Lung (tissue), 10 donors: ENCODE results near the gene SIK1. TPM values are rescaled to one million over a fixed set of nuclear protein-coding genes. Genes with fewer than 3 reads are reported as not detected.
A peak's percentile ranks its signal among the peaks of the same experiment; 100 is the strongest.
"Not testable (repeated sequence)": the region's sequence is repeated elsewhere in the genome, so short reads cannot be mapped to it uniquely, and the experiment has no call there.

Source experiments
- ATAC-seq: fragments of 200-7000 bp; cut with Tn5 transposase; one replicate; pipeline ENCODE4 v1.9.1; 2020; ENCODE audit warnings: moderate number of reproducible peaks; ENCODE audit not compliant: insufficient read depth, low FRiP score
- DNase-seq, 3 donors: peaks; one replicate each; pipeline ENCODE4 v3.0.0-alpha.2; 2013 to 2017
- H3K27ac ChIP-seq, 2 donors: one replicate each; pipeline ENCODE4 v1.5.1; 2013; ENCODE audit warnings: mild to moderate bottlenecking in 2 of 2, moderate library complexity in 2 of 2, control low read depth in 1 of 2, inconsistent platforms in 1 of 2, low read depth in 1 of 2, low read length in 1 of 2
- H3K27me3 ChIP-seq, 3 donors: one replicate each; pipeline ENCODE4 v1.5.1; 2013; ENCODE audit warnings: low read length in 2 of 3; ENCODE audit not compliant: control insufficient read depth in 3 of 3, insufficient read depth in 3 of 3
- H3K36me3 ChIP-seq, 4 donors: one replicate each; pipeline ENCODE4 v1.5.1; 2013; ENCODE audit warnings: low read length in 4 of 4, mild to moderate bottlenecking in 1 of 4, moderate library complexity in 1 of 4; ENCODE audit not compliant: control insufficient read depth in 4 of 4, insufficient read depth in 4 of 4
- H3K4me1 ChIP-seq, 5 donors: one replicate each; pipeline ENCODE4 v1.5.1; 2013; ENCODE audit warnings: low read length in 5 of 5, mild to moderate bottlenecking in 2 of 5, moderate library complexity in 1 of 5; ENCODE audit not compliant: control insufficient read depth in 5 of 5, insufficient read depth in 5 of 5
- H3K4me3 ChIP-seq: one replicate; pipeline ENCODE4 v1.5.1; 2013; ENCODE audit warnings: mild to moderate bottlenecking, control low read depth, moderate library complexity
- H3K9ac ChIP-seq, 2 donors: one replicate each; pipeline ENCODE4 v1.5.1; 2013; ENCODE audit warnings: low read length in 2 of 2, control low read depth in 1 of 2; ENCODE audit not compliant: insufficient read depth in 1 of 2
- H3K9me3 ChIP-seq, 4 donors: one replicate each; pipeline ENCODE4 v1.5.1; 2013; ENCODE audit warnings: low read length in 3 of 4, mild to moderate bottlenecking in 1 of 4, moderate library complexity in 1 of 4; ENCODE audit not compliant: control insufficient read depth in 4 of 4, insufficient read depth in 3 of 4
- WGBS, 2 donors: extraction: QIAGEN DNeasy Blood & Tissue Kit; methylation state at CpG; one replicate each; pipeline ENCODE4 v1.1.7; 2013; 5-methylcytosine and 5-hydroxymethylcytosine counted together
- polyA plus RNA-seq, 2 donors: library from polyadenylated mRNA; stranded (reverse); fragments of 200-250 nt; gene quantifications; one replicate each; pipeline ENCODE4 v1.2.1, GENCODE V29; 2013
- total RNA-seq, 2 donors: library from RNA; depleted of rRNA in 1 of 2; stranded (reverse); fragments of >200 nt in 1 of 2; gene quantifications; one replicate each; pipeline ENCODE4 v1.2.1, GENCODE V29; 2014 to 2021
- donor health status: Bipolar disorder and iron deficiency.
- donor health status: healthy.
- donor health status: DM: yes; HTN: yes; CAD: no.

Gene SIK1
- total and polyA plus RNA-seq, 4 donors, result 4.3 to 34.1 (median 22.7) TPM

DNA sequence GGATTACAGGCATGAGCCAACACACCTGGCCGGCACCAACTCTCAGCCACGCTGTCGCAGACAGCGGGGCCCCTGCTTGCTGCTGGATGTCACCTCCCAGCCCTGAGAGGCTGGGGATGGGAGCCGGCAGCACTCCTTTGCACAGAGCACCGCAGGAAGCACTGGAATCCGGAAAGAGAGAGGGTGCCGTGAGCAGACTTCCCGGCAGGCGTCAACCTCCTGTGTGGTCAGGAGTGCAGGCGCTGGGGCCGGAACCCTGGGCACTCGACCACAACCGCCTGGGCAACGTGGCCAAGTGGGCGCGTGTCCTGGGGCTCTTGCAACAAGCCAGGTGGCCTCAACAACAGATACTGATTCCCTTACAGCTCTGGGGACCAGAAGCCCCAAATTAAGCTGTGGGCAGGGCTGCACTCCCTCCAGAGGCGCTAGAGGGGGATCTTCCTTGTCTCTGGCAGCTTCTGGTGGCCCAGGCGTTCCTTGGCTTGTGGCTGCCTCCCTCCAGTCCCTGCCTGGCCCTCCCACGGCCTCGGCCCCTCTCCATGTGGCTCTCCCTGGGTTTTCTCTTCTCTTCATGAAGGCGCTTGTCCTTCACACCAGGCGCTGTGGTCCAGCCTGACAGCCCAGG lies 20.5 kb upstream of the SIK1 start:
- H3K4me1 ChIP-seq, DNase-seq, H3K9ac ChIP-seq, H3K9me3 ChIP-seq, H3K4me3 ChIP-seq, H3K27ac ChIP-seq, H3K36me3 ChIP-seq, H3K27me3 ChIP-seq: not testable (repeated sequence)
- WGBS, 2 donors, result no CpG with 5 or more reads among the region's 23 CpGs
- peak; percentile 20 for ATAC-seq

DNA sequence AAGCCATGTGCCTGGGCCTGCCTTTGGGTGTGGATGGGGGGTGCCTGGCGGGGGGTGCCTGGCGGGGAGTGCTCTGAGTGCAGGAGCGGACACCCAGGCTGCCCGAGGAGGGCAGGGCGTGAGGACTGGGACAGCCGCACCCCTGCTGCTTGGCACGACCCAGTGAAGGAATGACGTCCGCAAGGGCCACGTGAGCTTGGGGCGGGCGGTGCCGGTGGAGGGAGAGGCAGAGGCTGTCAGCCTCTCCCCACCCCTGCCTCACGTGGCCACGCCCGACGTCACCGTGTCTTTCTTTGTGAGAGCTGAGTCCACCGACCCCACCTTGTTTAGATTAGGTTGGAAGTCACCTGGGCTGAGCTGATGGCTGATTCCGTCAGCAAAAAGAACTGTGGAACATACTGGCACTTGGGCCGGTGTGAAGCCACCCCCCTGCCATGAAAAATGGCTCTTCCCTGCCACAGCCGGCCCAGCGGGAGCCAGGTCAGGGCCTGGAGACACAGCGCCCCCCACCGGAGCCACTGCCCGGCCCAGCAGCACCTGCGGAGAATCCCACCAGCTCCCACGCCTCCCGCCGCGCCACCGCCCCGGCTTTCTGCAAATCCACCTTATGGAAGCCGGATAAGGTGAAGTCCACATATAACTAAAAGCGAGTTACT lies 19.5 kb upstream of the SIK1 start:
- H3K4me3 ChIP-seq, DNase-seq, H3K36me3 ChIP-seq, H3K4me1 ChIP-seq, H3K9me3 ChIP-seq, ATAC-seq, H3K27ac ChIP-seq, H3K9ac ChIP-seq, H3K27me3 ChIP-seq: not testable (repeated sequence)
- no CpG with 5 or more reads among the region's 35 CpGs for WGBS, 2 donors

DNA sequence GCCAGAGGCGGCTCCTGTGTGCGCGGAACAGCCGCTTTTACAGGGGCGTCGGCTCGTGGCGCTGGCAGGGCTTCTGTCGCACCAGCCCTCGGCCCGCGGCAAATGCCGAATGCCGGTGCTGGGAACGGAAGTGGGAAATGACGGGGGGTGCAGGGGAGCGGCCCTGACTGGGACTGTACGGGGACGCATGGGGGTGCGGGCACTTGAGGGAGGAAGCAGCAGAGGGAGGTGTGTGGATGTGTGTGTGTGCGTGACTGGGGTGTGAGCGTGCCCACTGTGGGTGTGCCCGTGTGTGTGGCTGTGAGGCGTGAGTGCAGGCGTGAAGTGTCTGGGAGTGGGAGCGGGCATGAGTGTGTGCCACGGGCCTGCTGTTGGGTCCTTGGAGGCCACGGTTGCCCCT lies 17.6 kb upstream of the SIK1 start:
- not testable (repeated sequence) for ATAC-seq, H3K4me3 ChIP-seq, H3K9ac ChIP-seq, H3K36me3 ChIP-seq, DNase-seq, H3K27me3 ChIP-seq, H3K9me3 ChIP-seq, H3K4me1 ChIP-seq, H3K27ac ChIP-seq
- 68% methylated on average over 12 of the region's 28 CpGs; no CpG with 5 or more reads in 1 of the 2 donors for WGBS, 2 donors

- 44% methylated on average over 1 of the region's 12 CpGs; no CpG with 5 or more reads in 1 of the 2 donors for WGBS, 2 donors
- H3K4me3 ChIP-seq, H3K9me3 ChIP-seq, H3K4me1 ChIP-seq, H3K27me3 ChIP-seq, ATAC-seq, H3K9ac ChIP-seq, DNase-seq, H3K36me3 ChIP-seq, H3K27ac ChIP-seq: not testable (repeated sequence)
Measured at GRCh38 chr21:43442571-43442970, 15.6 kb upstream of the SIK1 start.

- not testable (repeated sequence) for ATAC-seq, H3K9ac ChIP-seq, H3K27ac ChIP-seq, H3K27me3 ChIP-seq, H3K9me3 ChIP-seq, H3K36me3 ChIP-seq, DNase-seq, H3K4me1 ChIP-seq, H3K4me3 ChIP-seq
- WGBS, 2 donors, result no CpG with 5 or more reads among the region's 25 CpGs
Measured at GRCh38 chr21:43440835-43441727, 14.2 kb upstream of the SIK1 start.

DNA sequence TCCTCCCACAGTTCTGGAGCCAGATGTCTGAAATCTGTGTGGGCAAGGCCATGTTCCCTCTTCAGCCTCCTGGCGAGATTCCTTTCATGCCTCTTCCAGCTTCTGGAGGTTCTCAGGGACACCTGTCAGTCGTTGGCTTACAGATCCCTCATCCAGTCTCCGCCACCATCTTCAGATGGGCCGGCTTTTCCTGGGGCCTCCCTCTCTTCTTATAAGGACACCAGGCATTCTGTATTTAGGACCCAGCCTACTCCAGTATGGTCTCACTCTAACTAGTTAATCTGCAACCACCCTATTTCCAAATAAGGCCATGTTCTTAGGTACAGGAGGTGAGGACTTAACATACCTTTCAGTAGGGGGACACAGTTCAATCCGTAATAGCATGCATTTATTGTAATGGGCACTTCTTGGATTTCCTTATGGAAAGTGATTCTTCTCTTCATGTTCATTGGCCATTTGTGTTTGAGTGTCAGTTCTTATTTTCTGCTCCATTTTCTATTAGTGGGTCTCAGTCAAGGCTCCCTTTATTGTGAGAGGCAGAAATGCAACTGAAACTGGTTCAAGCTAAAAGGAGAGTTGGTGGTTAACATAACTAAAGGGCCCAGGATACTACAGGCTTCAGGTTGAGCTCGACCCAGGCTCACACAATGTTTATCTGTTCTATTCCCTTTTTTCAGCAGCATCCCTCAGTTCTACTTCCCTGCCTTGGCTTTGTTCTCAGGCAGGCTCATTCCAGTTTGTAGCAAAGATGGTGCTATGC lies 12.6 kb upstream of the SIK1 start:
- H3K36me3 ChIP-seq, H3K9me3 ChIP-seq, H3K4me3 ChIP-seq, H3K9ac ChIP-seq, H3K27me3 ChIP-seq, H3K4me1 ChIP-seq, H3K27ac ChIP-seq, ATAC-seq, DNase-seq: not testable (repeated sequence)
- WGBS, 2 donors, result 61% methylated on average over 4 of the region's 6 CpGs; no CpG with 5 or more reads in 1 of the 2 donors

GRCh38 chr21:43436272-43436671 lies 9.3 kb upstream of the SIK1 start:
- no CpG with 5 or more reads among the region's 9 CpGs for WGBS, 2 donors
- not testable (repeated sequence) for H3K9ac ChIP-seq, DNase-seq, H3K27me3 ChIP-seq, H3K4me1 ChIP-seq, H3K9me3 ChIP-seq, H3K27ac ChIP-seq, H3K4me3 ChIP-seq, H3K36me3 ChIP-seq
- peak; percentile 47 for ATAC-seq
